ENCODE measurements around the gene RHBDF1.

The RHBDF1 gene

GRCh38 chr16:91484-91883 is 19.1 kb upstream of the RHBDF1 start:
- H3K79me2 ChIP-seq (ENCODE audit: control insufficient read depth, insufficient read depth, low read length, poor library complexity) = no peaks in the 10 kb centered on the region
- H2AFZ ChIP-seq (ENCODE audit: insufficient read depth, low read length, poor library complexity) = no peak overlapping the region
- no peak overlapping the region for H2BK12ac ChIP-seq (ENCODE audit: low read length)
- H3K14ac ChIP-seq (ENCODE audit: low read length) = no peak overlapping the region
- peaks cover 2% of the 10 kb centered on the region for H3K9me3 ChIP-seq (ENCODE audit: insufficient read depth, low read depth, low read length)
- H3K23ac ChIP-seq (ENCODE audit: low read length) = no peak overlapping the region
- DNase-seq = no peak
- H2BK5ac ChIP-seq (ENCODE audit: low read depth, low read length, poor library complexity) = no peak overlapping the region
- no peak overlapping the region for H2BK120ac ChIP-seq (ENCODE audit: insufficient read depth, low read length, poor library complexity)
- H3K9ac ChIP-seq (ENCODE audit: low read length) = no peak overlapping the region
- no peak overlapping the region for H3K4me2 ChIP-seq (ENCODE audit: low read length)
- WGBS (ENCODE audit: extremely low coverage, insufficient coverage, insufficient read length) = no CpG with 5 or more reads among the region's 9 CpGs
- H3K4me1 ChIP-seq (ENCODE audit: control insufficient read depth in 1 of 2, insufficient read depth in 2 of 2, low read length in 2 of 2) = no peaks in the 10 kb centered on the region
- H3K18ac ChIP-seq (ENCODE audit: low read length) = no peak overlapping the region
- H4K12ac ChIP-seq (ENCODE audit: low read depth, low read length) = no peak overlapping the region
- no peak overlapping the region for H4K91ac ChIP-seq (ENCODE audit: low read depth, low read length)
- no peak overlapping the region for H3K4ac ChIP-seq (ENCODE audit: low read depth, low read length)
- H2AK5ac ChIP-seq (ENCODE audit: low read length) = no peak overlapping the region
- peaks cover 43 to 49% of the 10 kb centered on the region in 2 experiments for H3K36me3 ChIP-seq (ENCODE audit: control insufficient read depth in 1 of 2, insufficient read depth in 2 of 2, low read length in 2 of 2)
- no peak overlapping the region for H3K27ac ChIP-seq (ENCODE audit: low read depth, low read length)
- no peak overlapping the region for H4K8ac ChIP-seq (ENCODE audit: low read depth, low read length)
- H3K4me3 ChIP-seq (ENCODE audit: low read depth, low read length) = no peak overlapping the region
- H3K79me1 ChIP-seq (ENCODE audit: low read length) = no peaks in the 10 kb centered on the region
- no peaks in the 10 kb centered on the region for H3K27me3 ChIP-seq (ENCODE audit: insufficient read depth, low read length)

- no peaks in the 10 kb centered on the region for H3K79me2 ChIP-seq (ENCODE audit: control insufficient read depth, insufficient read depth, low read length, poor library complexity)
Observed at GRCh38 chr16:89391-90302, 17.2 kb upstream of the RHBDF1 start.

DNA sequence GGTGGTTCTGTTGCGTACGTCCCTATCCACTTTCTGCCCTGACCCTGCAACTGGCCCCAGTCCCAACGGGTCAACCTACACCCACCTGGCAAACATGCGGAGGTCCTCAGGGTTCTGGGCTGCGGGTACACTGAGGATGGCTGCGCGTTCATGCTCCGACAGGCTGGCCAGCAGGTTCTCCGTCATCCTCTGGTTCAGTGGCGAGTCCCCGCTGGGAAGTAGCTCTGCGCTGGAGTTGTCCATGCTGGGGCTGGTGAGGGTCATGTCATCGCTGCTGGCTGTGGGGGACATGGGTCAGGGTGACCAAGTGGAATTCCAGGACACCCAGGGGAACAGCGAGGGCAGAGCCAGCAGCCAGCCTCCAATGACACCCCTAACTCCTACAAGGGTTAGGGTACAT is 16.2 kb upstream of the RHBDF1 start:
- Histone ChIP-seq H2AFZ (ENCODE audit: insufficient read depth, low read length, poor library complexity) (no peak overlapping the region), H3K18ac (ENCODE audit: low read length) (no peak overlapping the region), H2BK120ac (ENCODE audit: insufficient read depth, low read length, poor library complexity) (no peak overlapping the region), H3K9me3 (ENCODE audit: insufficient read depth, low read depth, low read length) (no peaks in the 10 kb centered on the region), H3K9ac (ENCODE audit: low read length) (no peak overlapping the region), H3K79me2 (ENCODE audit: control insufficient read depth, insufficient read depth, low read length, poor library complexity) (no peaks in the 10 kb centered on the region), H3K27ac (ENCODE audit: low read depth, low read length) (no peak overlapping the region), H2BK12ac (ENCODE audit: low read length) (no peak overlapping the region), H3K23ac (ENCODE audit: low read length) (no peak overlapping the region), H3K4me3 (ENCODE audit: low read depth, low read length) (no peak overlapping the region), H3K4ac (ENCODE audit: low read depth, low read length) (no peak overlapping the region), H2AK5ac (ENCODE audit: low read length) (no peak overlapping the region), H3K36me3 (ENCODE audit: control insufficient read depth in 1 of 2, insufficient read depth in 2 of 2, low read length in 2 of 2) (peaks cover 68 to 71% of the 10 kb centered on the region in 2 experiments), H3K4me1 (ENCODE audit: control insufficient read depth in 1 of 2, insufficient read depth in 2 of 2, low read length in 2 of 2) (peaks cover 0 to 2% of the 10 kb centered on the region in 2 experiments), H3K4me2 (ENCODE audit: low read length) (no peak overlapping the region), H4K91ac (ENCODE audit: low read depth, low read length) (no peak overlapping the region), H3K14ac (ENCODE audit: low read length) (no peak overlapping the region), H4K8ac (ENCODE audit: low read depth, low read length) (no peak overlapping the region), H4K12ac (ENCODE audit: low read depth, low read length) (no peak overlapping the region), H3K79me1 (ENCODE audit: low read length) (no peaks in the 10 kb centered on the region), H2BK5ac (ENCODE audit: low read depth, low read length, poor library complexity) (no peak overlapping the region), H3K27me3 (ENCODE audit: insufficient read depth, low read length) (no peaks in the 10 kb centered on the region)
- WGBS (ENCODE audit: extremely low coverage, insufficient coverage, insufficient read length) = no CpG with 5 or more reads among the region's 14 CpGs
- DNase-seq = no peak

More at GRCh38 chr16:89391-90302, 17.2 kb upstream of the RHBDF1 start:
- H2BK12ac ChIP-seq (ENCODE audit: low read length) = no peak overlapping the region
- H3K9me3 ChIP-seq (ENCODE audit: insufficient read depth, low read depth, low read length) = no peaks in the 10 kb centered on the region
- no peak overlapping the region for H4K12ac ChIP-seq (ENCODE audit: low read depth, low read length)
- no peak for DNase-seq
- no peak overlapping the region for H3K4me3 ChIP-seq (ENCODE audit: low read depth, low read length)
- H3K23ac ChIP-seq (ENCODE audit: low read length) = no peak overlapping the region
- no peak overlapping the region for H2BK5ac ChIP-seq (ENCODE audit: low read depth, low read length, poor library complexity)
- no peak overlapping the region for H2AFZ ChIP-seq (ENCODE audit: insufficient read depth, low read length, poor library complexity)
- H2AK5ac ChIP-seq (ENCODE audit: low read length) = no peak overlapping the region
- no CpG with 5 or more reads among the region's 30 CpGs for WGBS (ENCODE audit: extremely low coverage, insufficient coverage, insufficient read length)
- H3K4me1 ChIP-seq (ENCODE audit: control insufficient read depth in 1 of 2, insufficient read depth in 2 of 2, low read length in 2 of 2) = no peaks in the 10 kb centered on the region
- no peak overlapping the region for H3K4me2 ChIP-seq (ENCODE audit: low read length)
- no peaks in the 10 kb centered on the region for H3K27me3 ChIP-seq (ENCODE audit: insufficient read depth, low read length)
- H2BK120ac ChIP-seq (ENCODE audit: insufficient read depth, low read length, poor library complexity) = no peak overlapping the region
- H3K27ac ChIP-seq (ENCODE audit: low read depth, low read length) = no peak overlapping the region
- H4K91ac ChIP-seq (ENCODE audit: low read depth, low read length) = no peak overlapping the region
- no peak overlapping the region for H3K14ac ChIP-seq (ENCODE audit: low read length)
- no peak overlapping the region for H3K18ac ChIP-seq (ENCODE audit: low read length)
- H3K4ac ChIP-seq (ENCODE audit: low read depth, low read length) = no peak overlapping the region
- H4K8ac ChIP-seq (ENCODE audit: low read depth, low read length) = no peak overlapping the region
- no peak overlapping the region for H3K9ac ChIP-seq (ENCODE audit: low read length)
- no peaks in the 10 kb centered on the region for H3K79me1 ChIP-seq (ENCODE audit: low read length)
- H3K36me3 ChIP-seq (ENCODE audit: control insufficient read depth in 1 of 2, insufficient read depth in 2 of 2, low read length in 2 of 2) = peaks cover 60 to 61% of the 10 kb centered on the region in 2 experiments

DNA sequence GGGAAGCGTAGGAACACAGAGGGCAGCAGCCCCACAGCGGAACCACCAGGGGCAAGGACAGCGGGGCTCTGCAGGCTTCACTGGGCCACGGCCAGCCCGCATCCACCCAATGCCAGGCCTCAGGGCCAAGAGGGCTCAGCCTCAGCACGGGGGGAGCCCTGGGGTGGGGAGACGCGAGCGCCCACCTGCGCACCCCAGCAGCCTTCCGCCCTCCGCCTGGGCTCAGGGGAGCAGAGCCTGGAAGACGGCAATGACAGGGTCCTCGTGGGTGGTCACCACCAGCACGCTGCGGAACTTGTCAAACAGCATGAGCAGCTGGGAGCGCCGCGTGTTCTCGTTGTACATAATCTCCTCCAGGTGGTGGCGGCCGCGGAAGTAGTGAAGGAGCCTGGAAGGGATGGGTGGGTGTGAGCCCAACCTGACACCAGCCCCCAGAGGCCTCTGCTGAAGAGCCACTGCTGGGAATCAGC is 14.1 kb upstream of the RHBDF1 start:
- no peak overlapping the region for H4K12ac ChIP-seq (ENCODE audit: low read depth, low read length)
- H3K9me3 ChIP-seq (ENCODE audit: insufficient read depth, low read depth, low read length) = no peaks in the 10 kb centered on the region
- no peak overlapping the region for H2BK120ac ChIP-seq (ENCODE audit: insufficient read depth, low read length, poor library complexity)
- no peak overlapping the region for H2BK5ac ChIP-seq (ENCODE audit: low read depth, low read length, poor library complexity)
- no peak overlapping the region for H4K91ac ChIP-seq (ENCODE audit: low read depth, low read length)
- no peak overlapping the region for H2BK12ac ChIP-seq (ENCODE audit: low read length)
- H3K4me1 ChIP-seq (ENCODE audit: control insufficient read depth in 1 of 2, insufficient read depth in 2 of 2, low read length in 2 of 2) = peaks cover 0 to 2% of the 10 kb centered on the region in 2 experiments
- H3K18ac ChIP-seq (ENCODE audit: low read length) = no peak overlapping the region
- H3K36me3 ChIP-seq (ENCODE audit: control insufficient read depth in 1 of 2, insufficient read depth in 2 of 2, low read length in 2 of 2) = peaks cover 71 to 76% of the 10 kb centered on the region in 2 experiments
- no peak overlapping the region for H3K23ac ChIP-seq (ENCODE audit: low read length)
- no peak overlapping the region for H3K4me2 ChIP-seq (ENCODE audit: low read length)
- H3K14ac ChIP-seq (ENCODE audit: low read length) = no peak overlapping the region
- no peak overlapping the region for H2AK5ac ChIP-seq (ENCODE audit: low read length)
- no peaks in the 10 kb centered on the region for H3K79me1 ChIP-seq (ENCODE audit: low read length)
- H3K27me3 ChIP-seq (ENCODE audit: insufficient read depth, low read length) = no peaks in the 10 kb centered on the region
- no peaks in the 10 kb centered on the region for H3K79me2 ChIP-seq (ENCODE audit: control insufficient read depth, insufficient read depth, low read length, poor library complexity)
- no peak overlapping the region for H4K8ac ChIP-seq (ENCODE audit: low read depth, low read length)
- H3K9ac ChIP-seq (ENCODE audit: low read length) = no peak overlapping the region
- no peak overlapping the region for H3K27ac ChIP-seq (ENCODE audit: low read depth, low read length)
- WGBS (ENCODE audit: extremely low coverage, insufficient coverage, insufficient read length) = no CpG with 5 or more reads among the region's 23 CpGs
- H3K4me3 ChIP-seq (ENCODE audit: low read depth, low read length) = no peak overlapping the region
- no peak for DNase-seq
- H3K4ac ChIP-seq (ENCODE audit: low read depth, low read length) = no peak overlapping the region
- no peak overlapping the region for H2AFZ ChIP-seq (ENCODE audit: insufficient read depth, low read length, poor library complexity)

All from trophoblast cell (in vitro differentiated cells and primary cell).